GM23248 (cell line): ENCODE measurements around the gene EFCAB7. TPM values are rescaled to one million over a fixed set of nuclear protein-coding genes. Genes with fewer than 3 reads are reported as not detected.

Source experiments
- DNase-seq: peaks from one replicate; pipeline ENCODE4 v3.0.0-alpha.2; 2015
- H2AFZ ChIP-seq: fragments of 200-600 bp; sonication (generic); 2 replicates; pipeline ENCODE4 v1.6.1; 2016; ENCODE audit warnings: antibody characterized with exemption
- H3F3A ChIP-seq: fragments of 200-600 bp; sonication (generic); 2 replicates; pipeline ENCODE4 v1.6.1; 2016; ENCODE audit warnings: mild to moderate bottlenecking, antibody characterized with exemption, mixed run types; ENCODE audit not compliant: insufficient read depth
- H3K27ac ChIP-seq: fragments of 200-600 bp; sonication (generic); 2 replicates; pipeline ENCODE4 v1.5.1; 2016; ENCODE audit warnings: mild to moderate bottlenecking
- H3K27me3 ChIP-seq: fragments of 200-600 bp; sonication (generic); replicated peaks from 2 replicates; pipeline ENCODE4 v1.6.1; 2016; ENCODE audit warnings: mild to moderate bottlenecking; ENCODE audit not compliant: insufficient read depth
- H3K36me3 ChIP-seq: fragments of 200-600 bp; sonication (generic); 2 replicates; pipeline ENCODE4 v1.6.1; 2016; ENCODE audit warnings: low read depth, mild to moderate bottlenecking
- H3K4me1 ChIP-seq: fragments of 200-600 bp; sonication (generic); 2 replicates; pipeline ENCODE4 v1.6.1; 2016; ENCODE audit warnings: mild to moderate bottlenecking; ENCODE audit not compliant: insufficient read depth
- H3K4me2 ChIP-seq: fragments of 200-600 bp; sonication (generic); one replicate; pipeline ENCODE4 v1.6.1; 2016; ENCODE audit warnings: mild to moderate bottlenecking; ENCODE audit not compliant: unreplicated experiment
- H3K4me3 ChIP-seq: fragments of 200-600 bp; sonication (generic); 2 replicates; pipeline ENCODE4 v1.5.1; 2016; ENCODE audit warnings: mild to moderate bottlenecking
- H3K79me2 ChIP-seq: fragments of 200-600 bp; sonication (generic); 2 replicates; pipeline ENCODE4 v1.6.1; 2016; ENCODE audit warnings: mild to moderate bottlenecking; ENCODE audit not compliant: insufficient read depth
- H3K9ac ChIP-seq: fragments of 200-600 bp; sonication (generic); 2 replicates; pipeline ENCODE4 v1.6.1; 2016; ENCODE audit warnings: mild to moderate bottlenecking
- H3K9me2 ChIP-seq: fragments of 200-600 bp; sonication (generic); 2 replicates; pipeline ENCODE4 v1.6.1; 2016; ENCODE audit warnings: mixed run types, mild to moderate bottlenecking, moderate library complexity; ENCODE audit not compliant: insufficient read depth
- H3K9me3 ChIP-seq: fragments of 200-600 bp; sonication (generic); one replicate; pipeline ENCODE4 v1.6.1; 2017; ENCODE audit warnings: low read depth
- H4K20me1 ChIP-seq: fragments of 200-600 bp; sonication (generic); 2 replicates; pipeline ENCODE4 v1.6.0; 2016; ENCODE audit not compliant: insufficient read depth
- EZH2 ChIP-seq: fragments of 200-600 bp; sonication (generic); IDR thresholded peaks from 2 replicates; pipeline ENCODE4 v1.6.1; 2018; ENCODE audit warnings: antibody characterized with exemption, mild to moderate bottlenecking; ENCODE audit not compliant: insufficient read depth, poor library complexity, severe bottlenecking
- EZH2phosphoT487 ChIP-seq: fragments of 200-600 bp; sonication (generic); IDR thresholded peaks from 2 replicates; pipeline ENCODE4 v1.6.1; 2018; ENCODE audit warnings: antibody characterized with exemption, moderate library complexity, mild to moderate bottlenecking, low read depth; ENCODE audit not compliant: insufficient read depth
- WGBS, 2 experiments: methylation state at CpG; one replicate each; pipeline ENCODE4 v1.1.6; 2015 to 2017; ENCODE audit warnings: low lambda C conversion rate in 2 of 2, low coverage in 1 of 2; ENCODE audit errors: missing lambda C conversion rate in 2 of 2; 5-methylcytosine and 5-hydroxymethylcytosine counted together
- in situ Hi-C: fragments of 300-500 bp; cut with MboI; formaldehyde crosslinking; loops from 2 replicates; pipeline ENCODE4 v1.15.0; 2020
- polyA plus RNA-seq: library from polyadenylated mRNA; unstranded; fragments of >200 nt; fragmentation: Nextera tagmentation; extraction: Ambion mirVana; gene quantifications from 2 replicates; pipeline ENCODE4 v1.2.1, GENCODE V29; 2016
- total RNA-seq: library from RNA; depleted of rRNA; stranded (reverse); fragments of >200 nt; shearing (Covaris generic); gene quantifications from 2 replicates; pipeline ENCODE4 v1.2.3, GENCODE V29; 2014

The EFCAB7 gene
- total and polyA plus RNA-seq, 2 experiments from 2014 or later, result 6.2 to 37.5 TPM

GRCh38 chr1:63590166-63590560 is 66.8 kb downstream of the EFCAB7 start:
- no peaks in the 10 kb centered on the region for H3K36me3 ChIP-seq
- TF ChIP-seq EZH2 (no peak), EZH2phosphoT487 (no peak)
- peaks cover 7% of the 10 kb centered on the region; the same call in 1 of the 2 replicates for H3K4me1 ChIP-seq
- no peak overlapping the region for H3K9ac ChIP-seq
- WGBS, 2 experiments, result 96 to 99% methylated on average over 3 of the region's 3 CpGs
- H3F3A ChIP-seq, result no peaks in the 10 kb centered on the region; the same call in 1 of the 2 replicates
- H4K20me1 ChIP-seq, result no peaks in the 10 kb centered on the region
- H3K9me2 ChIP-seq, result no peaks in the 10 kb centered on the region
- peaks cover 14% of the 10 kb centered on the region for H3K79me2 ChIP-seq
- no peak for DNase-seq
- H3K4me3 ChIP-seq, result no peak overlapping the region
- H3K4me2 ChIP-seq, result no peak overlapping the region
- H3K9me3 ChIP-seq, result no peaks in the 10 kb centered on the region
- H3K27ac ChIP-seq, result no peak overlapping the region
- no peaks in the 10 kb centered on the region for H3K27me3 ChIP-seq
- in situ Hi-C loops, result no loop called here
- H2AFZ ChIP-seq, result no peak overlapping the region

GRCh38 chr1:63592536-63593302 is 69.4 kb downstream of the EFCAB7 start:
- 0 out of 2 replicates have a peak, but pooled peaks cover 4% of the 10 kb centered on the region for H4K20me1 ChIP-seq
- peak overlapping the region; percentile 89 for H2AFZ ChIP-seq
- H3K9me3 ChIP-seq, result no peaks in the 10 kb centered on the region
- TF ChIP-seq EZH2phosphoT487 (no peak), EZH2 (no peak)
- in situ Hi-C loops, result no loop called here
- H3K27me3 ChIP-seq, result no peaks in the 10 kb centered on the region
- H3K79me2 ChIP-seq, result peaks cover 40% of the 10 kb centered on the region
- 20 to 21% methylated on average over 18 of the region's 18 CpGs for WGBS, 2 experiments
- no peaks in the 10 kb centered on the region for H3K36me3 ChIP-seq
- peaks cover 7% of the 10 kb centered on the region; the same call in 1 of the 2 replicates for H3K4me1 ChIP-seq
- peak overlapping the region; percentile 84 for H3K27ac ChIP-seq
- H3F3A ChIP-seq, result no peaks in the 10 kb centered on the region; the same call in 1 of the 2 replicates
- peak; percentile 38 for DNase-seq
- H3K4me3 ChIP-seq, result peak overlapping the region; percentile 82
- H3K9ac ChIP-seq, result peak overlapping the region; percentile 91
- no peaks in the 10 kb centered on the region for H3K9me2 ChIP-seq
- H3K4me2 ChIP-seq, result peak overlapping the region; percentile 89

GRCh38 chr1:63593303-63593885 is 70.1 kb downstream of the EFCAB7 start, which contains the start of gene PGM1:
PGM1 (plus strand) TSS chr1:63593411; CDS start chr1:63593489, 78 bp downstream.
- Histone ChIP-seq H4K20me1 (0 out of 2 replicates have a peak, but pooled peaks cover 4% of the 10 kb centered on the region), H3K27me3 (no peaks in the 10 kb centered on the region), H2AFZ (peak within 1 kb of the TSS; percentile 89), H3K4me1 (peaks cover 7% of the 10 kb centered on the region; the same call in 1 of the 2 replicates), H3K4me3 (peak within 1 kb of the TSS; percentile 82), H3K27ac (peak within 1 kb of the TSS; percentile 84), H3K9ac (peak within 1 kb of the TSS; percentile 91), H3K4me2 (peak within 1 kb of the TSS; percentile 89), H3F3A (no peaks in the 10 kb centered on the region; the same call in 1 of the 2 replicates), H3K79me2 (peaks cover 46% of the 10 kb centered on the region), H3K36me3 (no peaks in the 10 kb centered on the region), H3K9me2 (no peaks in the 10 kb centered on the region), H3K9me3 (no peaks in the 10 kb centered on the region)
- DNase-seq, result peak; percentile 94
- no peak for TF ChIP-seq EZH2phosphoT487
- no peak for TF ChIP-seq EZH2
- in situ Hi-C loops, result no loop called here
- 0 to 2% methylated on average over 37 to 40 of the region's 64 CpGs for WGBS, 2 experiments

DNA sequence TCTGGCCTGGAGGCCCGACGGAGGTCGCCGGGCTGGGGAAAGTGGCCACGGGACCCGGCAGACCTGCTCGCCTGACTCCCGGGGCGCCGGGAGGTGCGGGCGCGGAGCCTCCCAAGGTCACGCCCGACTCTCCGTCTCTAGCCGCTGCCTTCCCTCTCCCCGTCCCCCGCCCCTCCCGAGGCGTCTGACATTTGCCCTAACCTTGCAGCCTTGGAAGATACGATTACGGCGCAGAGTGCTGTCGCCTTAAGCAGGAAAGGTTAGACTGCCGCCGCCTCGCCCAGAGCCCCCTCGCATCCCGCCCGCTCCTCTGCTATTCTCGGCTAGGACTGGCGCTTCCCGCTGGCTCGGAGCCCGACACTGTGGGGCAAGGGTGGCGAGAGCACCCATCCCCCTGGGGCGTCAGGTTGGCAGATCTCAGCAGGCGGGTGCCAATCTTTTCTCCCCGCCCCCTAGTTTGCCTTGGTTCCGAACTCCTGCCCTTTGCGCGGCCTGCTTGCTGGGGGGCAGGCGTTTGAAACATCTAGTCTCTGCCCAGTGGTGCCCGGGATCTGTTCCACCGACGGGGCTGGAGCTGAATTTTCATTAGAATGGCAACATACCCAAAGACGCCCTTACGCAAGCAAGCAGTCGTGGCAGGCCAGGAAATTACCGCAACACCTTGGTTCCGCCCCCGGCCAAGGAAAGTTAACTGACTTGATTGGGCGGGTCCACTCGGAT is 70.7 kb downstream of the EFCAB7 start:
- TF ChIP-seq EZH2phosphoT487 (no peak), EZH2 (no peak)
- Histone ChIP-seq H3K4me3 (peak overlapping the region; percentile 82), H3K79me2 (peaks cover 53% of the 10 kb centered on the region), H2AFZ (peak overlapping the region; percentile 89), H3K4me1 (peaks cover 7% of the 10 kb centered on the region; the same call in 1 of the 2 replicates), H3K36me3 (no peaks in the 10 kb centered on the region), H3K9me3 (no peaks in the 10 kb centered on the region), H3K9ac (peak overlapping the region; percentile 91), H3K27ac (peak overlapping the region; percentile 84), H3K9me2 (no peaks in the 10 kb centered on the region), H4K20me1 (0 out of 2 replicates have a peak, but pooled peaks cover 4% of the 10 kb centered on the region), H3F3A (no peaks in the 10 kb centered on the region; the same call in 1 of the 2 replicates), H3K4me2 (peak overlapping the region; percentile 80), H3K27me3 (no peaks in the 10 kb centered on the region)
- DNase-seq, result peak; percentile 89
- in situ Hi-C loops, result no loop called here
- 2 to 3% methylated on average over 35 to 54 of the region's 55 CpGs for WGBS, 2 experiments
